ENCODE measurements around the gene MAPKAP1.
"Not testable (repeated sequence)": the region's sequence is repeated elsewhere in the genome, so short reads cannot be mapped to it uniquely, and the experiment has no call there.

- TF ChIP-seq EZH2 (IDR thresholded peaks at IDR 0.05); POLR2AphosphoS5 (IDR thresholded peaks at IDR 0.05; ENCODE audit: borderline replicate concordance, low read depth, low read length): not testable (repeated sequence)
Observed at GRCh38 chr9:125693492-125693891, 13.5 kb downstream of the MAPKAP1 start.
